Stomach (tissue), 4 donors: ENCODE results near the gene FBXL17.

ENCODE experiments used
- CTCF ChIP-seq, 7 experiments: fragments of 450-650 bp in 4 of 7; fragments of 200-600 bp in 3 of 7; sonication (generic) in 3 of 7; IDR thresholded peaks; one replicate each; pipeline ENCODE4 v1.5.1; 2016 to 2019; ENCODE audit warnings: antibody characterized with exemption in 7 of 7, control low read depth in 2 of 7, mild to moderate bottlenecking in 1 of 7
- EP300 ChIP-seq: sonication (generic); formaldehyde crosslinking; IDR thresholded peaks from one replicate; pipeline ENCODE4 v1.6.1; 2017; ENCODE audit warnings: antibody characterized with exemption
- POLR2A ChIP-seq, 4 donors: fragments of 450-650 bp; IDR thresholded peaks; one replicate each; pipeline ENCODE4 v1.6.1; 2016; ENCODE audit warnings: antibody characterized with exemption in 4 of 4, control low read depth in 2 of 4, mild to moderate bottlenecking in 1 of 4, moderate library complexity in 1 of 4
- POLR2AphosphoS5 ChIP-seq, 3 donors: sonication (generic); formaldehyde crosslinking; IDR thresholded peaks; one replicate each; pipeline ENCODE4 v1.6.1; 2016; ENCODE audit warnings: antibody characterized with exemption in 3 of 3

GRCh38 chr5:108418197-108418596, 36.3 kb upstream of the FBXL17 start:
- TF ChIP-seq CTCF (IDR thresholded peaks at IDR 0.05) = no peak
- TF ChIP-seq POLR2A (IDR thresholded peaks at IDR 0.05) = no peak
- TF ChIP-seq POLR2AphosphoS5 (IDR thresholded peaks at IDR 0.05) = no peak
- TF ChIP-seq EP300 = no peak
